8988T (cell line): ENCODE results near the gene AOPEP.

Experiments used
- DNase-seq: peaks from one replicate; pipeline ENCODE4 v3.0.0; 2011

Gene AOPEP

GRCh38 chr9:94796687-94797086, 70.2 kb downstream of the AOPEP start:
- no peak for DNase-seq

GRCh38 chr9:94798201-94798600, 71.7 kb downstream of the AOPEP start:
- DNase-seq: no peak

- DNase-seq: no peak
These were observed 72.2 kb downstream of the AOPEP start for GRCh38 chr9:94798708-94799107.

GRCh38 chr9:94799578-94800264, 73.2 kb downstream of the AOPEP start:
- DNase-seq: no peak

GRCh38 chr9:94800424-94801117, 74.1 kb downstream of the AOPEP start:
- DNase-seq: no peak

GRCh38 chr9:94801234-94801633, 74.7 kb downstream of the AOPEP start:
- no peak for DNase-seq

- no peak for DNase-seq
These were observed 75.2 kb downstream of the AOPEP start for GRCh38 chr9:94801681-94802080.

- DNase-seq: no peak
These were observed 75.8 kb downstream of the AOPEP start for GRCh38 chr9:94802251-94802650.

- no peak for DNase-seq
These were observed 76.3 kb downstream of the AOPEP start for GRCh38 chr9:94802793-94803192.

GRCh38 chr9:94804316-94804715, 77.8 kb downstream of the AOPEP start:
- no peak for DNase-seq

- DNase-seq: no peak
These were observed 78.6 kb downstream of the AOPEP start for GRCh38 chr9:94805051-94805489.

- no peak for DNase-seq
These were observed 79.1 kb downstream of the AOPEP start for GRCh38 chr9:94805585-94805984.

GRCh38 chr9:94806307-94806893, 79.9 kb downstream of the AOPEP start:
- DNase-seq: no peak

- no peak for DNase-seq
These were observed 81.1 kb downstream of the AOPEP start for GRCh38 chr9:94807556-94807955.

- DNase-seq: no peak
These were observed 82.6 kb downstream of the AOPEP start for GRCh38 chr9:94808926-94809700.

GRCh38 chr9:94809778-94810177, 83.3 kb downstream of the AOPEP start:
- DNase-seq: no peak

- no peak for DNase-seq
These were observed 84.6 kb downstream of the AOPEP start for GRCh38 chr9:94811074-94811473.

- DNase-seq: no peak
These were observed 85.8 kb downstream of the AOPEP start for GRCh38 chr9:94812343-94812742.

- DNase-seq: no peak
These were observed 86.9 kb downstream of the AOPEP start for GRCh38 chr9:94813379-94813778.

GRCh38 chr9:94817291-94818177, 91.0 kb downstream of the AOPEP start:
- DNase-seq: no peak

GRCh38 chr9:94818178-94818541, 91.7 kb downstream of the AOPEP start:
- no peak for DNase-seq

GRCh38 chr9:94819161-94819687, 92.7 kb downstream of the AOPEP start:
- no peak for DNase-seq
